IMR-90 (cell line): Measurements from ENCODE around the gene BCL11B. TPM values are rescaled to one million over a fixed set of nuclear protein-coding genes. Genes with fewer than 3 reads are reported as not detected.

ENCODE experiments used
- ATAC-seq: fragments of 200-7000 bp; cut with Tn5 transposase; 2 replicates; pipeline ENCODE4 v1.9.1; 2020; ENCODE audit warnings: low read depth, mild to moderate bottlenecking, moderate library complexity
- BruUV-seq: library from RNA; stranded (reverse); fragments of 400-500 nt; replicated peaks from 2 replicates; lab custom pipeline; 2021; lab: Mats Ljungman, UMichigan
- CTCF ChIA-PET: fragments of 300-600 bp; formaldehyde crosslinking; extraction: SDS; loops from one replicate; lab custom pipeline; 2021; ENCODE audit warnings: antibody characterized with exemption; lab: Yijun Ruan, JAX
- POLR2A ChIA-PET: fragments of 300-600 bp; sonication (Branson Sonifier 250); formaldehyde crosslinking; loops from one replicate; lab custom pipeline; 2022; ENCODE audit warnings: antibody characterized with exemption; ENCODE audit not compliant: unreplicated experiment; lab: Charles Lee
- DNase-seq: peaks from one replicate; pipeline ENCODE4 v3.0.0; 2013
- H2AFZ ChIP-seq: replicated peaks from 2 replicates; pipeline ENCODE3; 2013; ENCODE audit warnings: low read length, mild to moderate bottlenecking; ENCODE audit not compliant: poor library complexity
- H2AK5ac ChIP-seq: 2 replicates; pipeline ENCODE4 v1.6.1; 2013; ENCODE audit warnings: low read depth, low read length, inconsistent platforms
- H2AK9ac ChIP-seq: replicated peaks from 2 replicates; pipeline ENCODE3; 2013; ENCODE audit warnings: mild to moderate bottlenecking, low read depth, low read length, moderate library complexity; ENCODE audit not compliant: poor library complexity
- H2BK120ac ChIP-seq: 2 replicates; pipeline ENCODE4 v1.6.1; 2013; ENCODE audit warnings: low read depth, low read length, inconsistent platforms
- H2BK15ac ChIP-seq: 3 replicates; pipeline ENCODE4 v1.6.1; 2013; ENCODE audit warnings: low read depth, low read length, inconsistent platforms
- H2BK20ac ChIP-seq: 2 replicates; pipeline ENCODE4 v1.6.1; 2013; ENCODE audit warnings: low read depth, mild to moderate bottlenecking, inconsistent platforms, low read length, moderate library complexity
- H2BK5ac ChIP-seq: 2 replicates; pipeline ENCODE4 v1.6.1; 2013; ENCODE audit warnings: mild to moderate bottlenecking, low read depth, low read length, inconsistent platforms; ENCODE audit not compliant: poor library complexity, severe bottlenecking
- H3K14ac ChIP-seq: replicated peaks from 2 replicates; pipeline ENCODE4 v1.6.1; 2013; ENCODE audit warnings: low read depth, low read length, inconsistent platforms
- H3K18ac ChIP-seq: 2 replicates; pipeline ENCODE4 v1.6.1; 2013; ENCODE audit warnings: low read depth, low read length, control low read depth
- H3K23ac ChIP-seq: 2 replicates; pipeline ENCODE4 v1.6.1; 2013; ENCODE audit warnings: low read depth, low read length, inconsistent platforms
- H3K27ac ChIP-seq: 2 replicates; pipeline ENCODE4 v1.5.1; 2013; ENCODE audit warnings: mild to moderate bottlenecking, control low read depth, low read length; ENCODE audit not compliant: insufficient read depth
- H3K27me3 ChIP-seq: 2 replicates; pipeline ENCODE4 v1.6.1; 2013; ENCODE audit warnings: low read length; ENCODE audit not compliant: control insufficient read depth, insufficient read depth
- H3K36me3 ChIP-seq: 2 replicates; pipeline ENCODE4 v1.6.1; 2013; ENCODE audit warnings: low read length, mixed read lengths; ENCODE audit not compliant: control insufficient read depth, insufficient read depth
- H3K4ac ChIP-seq: 2 replicates; pipeline ENCODE4 v1.6.1; 2013; ENCODE audit warnings: low read depth, low read length, inconsistent platforms
- H3K4me1 ChIP-seq: 2 replicates; pipeline ENCODE4 v1.6.1; 2013; ENCODE audit warnings: low read length, mixed read lengths; ENCODE audit not compliant: control insufficient read depth, insufficient read depth
- H3K4me2 ChIP-seq: 2 replicates; pipeline ENCODE4 v1.6.1; 2013; ENCODE audit warnings: low read depth, mild to moderate bottlenecking, control low read depth, low read length, moderate library complexity
- H3K4me3 ChIP-seq: 2 replicates; pipeline ENCODE4 v1.5.1; 2013; ENCODE audit warnings: low read depth, mild to moderate bottlenecking, control low read depth, low read length, moderate library complexity; ENCODE audit not compliant: insufficient read depth
- H3K56ac ChIP-seq: 2 replicates; pipeline ENCODE4 v1.6.1; 2013; ENCODE audit warnings: low read length, inconsistent platforms; ENCODE audit not compliant: insufficient read depth; ENCODE audit errors: extremely low read depth
- H3K79me1 ChIP-seq, 2 experiments: 2 replicates each; pipeline ENCODE4 v1.6.1; 2013; ENCODE audit warnings: low read length in 2 of 2, inconsistent platforms in 1 of 2, low read depth in 1 of 2
- H3K9ac ChIP-seq: 2 replicates; pipeline ENCODE4 v1.6.1; 2013; ENCODE audit warnings: low read depth, low read length, control low read depth
- H3K9me1 ChIP-seq: 2 replicates; pipeline ENCODE4 v1.6.1; 2013; ENCODE audit warnings: low read length, inconsistent platforms; ENCODE audit not compliant: insufficient read depth
- H3K9me3 ChIP-seq: 2 replicates; pipeline ENCODE4 v1.6.1; 2013; ENCODE audit warnings: low read length; ENCODE audit not compliant: control insufficient read depth, insufficient read depth
- H4K20me1 ChIP-seq: 2 replicates; pipeline ENCODE4 v1.6.1; 2013; ENCODE audit warnings: low read length, inconsistent platforms; ENCODE audit not compliant: insufficient read depth
- H4K5ac ChIP-seq: 2 replicates; pipeline ENCODE4 v1.6.1; 2013; ENCODE audit warnings: mild to moderate bottlenecking, low read depth, low read length, control low read depth
- H4K8ac ChIP-seq, 2 experiments: 2 replicates each; pipeline ENCODE4 v1.6.1; 2013; ENCODE audit warnings: low read depth in 2 of 2, low read length in 2 of 2, control low read depth in 1 of 2, inconsistent platforms in 1 of 2
- H4K91ac ChIP-seq: 2 replicates; pipeline ENCODE4 v1.6.1; 2013; ENCODE audit warnings: low read depth, low read length, inconsistent platforms; ENCODE audit not compliant: insufficient read depth
- MAFK ChIP-seq: IDR thresholded peaks from 2 replicates; pipeline ENCODE4 v1.6.1; 2012; ENCODE audit warnings: low read depth, low read length, improper control_type of control experiment
- POLR2A ChIP-seq: IDR thresholded peaks from 2 replicates; pipeline ENCODE4 v1.6.1; 2012; ENCODE audit warnings: mild to moderate bottlenecking, low read depth, low read length
- RAD21 ChIP-seq: IDR thresholded peaks from 2 replicates; pipeline ENCODE4 v1.6.1; 2012; ENCODE audit warnings: low read length, improper control_type of control experiment
- RFX5 ChIP-seq: IDR thresholded peaks from 2 replicates; pipeline ENCODE4 v1.8.0; 2012; ENCODE audit warnings: low read depth, mild to moderate bottlenecking, low read length, moderate library complexity
- WGBS, 2 experiments: methylation state at CpG; one replicate each; pipeline versions ENCODE4 v1.1.5 to v1.1.7; 2013; ENCODE audit warnings: missing lambda C conversion rate in 2 of 2; ENCODE audit not compliant: insufficient read length in 1 of 2; ENCODE audit errors: extremely low coverage in 2 of 2; 5-methylcytosine and 5-hydroxymethylcytosine counted together
- dilution Hi-C: fragments of 300-500 bp; cut with HindIII; formaldehyde crosslinking; loops from one replicate; pipeline ENCODE4 v1.14.3; 2018; ENCODE audit warnings: low sequenced_read_pairs; ENCODE audit not compliant: unreplicated experiment
- in situ Hi-C: fragments of 300-500 bp; cut with MboI; formaldehyde crosslinking; loops from 3 replicates; pipeline ENCODE4 v1.14.3; 2019; ENCODE audit warnings: low sequenced_read_pairs, inconsistent platforms, mixed read lengths
- intact Hi-C: fragments of 100-400 bp; cut with micrococcal nuclease; formaldehyde crosslinking; loops from 2 replicates; pipeline ENCODE4 v1.10.0; 2022
- polyA plus RNA-seq, 3 experiments: library from polyadenylated mRNA; depleted of rRNA; stranded (reverse); fragments of >200 nt; gene quantifications; 2 replicates each; pipeline ENCODE4 v1.2.3, GENCODE V29; 2012; ENCODE audit warnings: low replicate concordance in 1 of 3
- total RNA-seq: library from RNA; depleted of rRNA; stranded (reverse); fragments of >200 nt; gene quantifications from 2 replicates; pipeline ENCODE4 v1.2.3, GENCODE V29; 2012

BCL11B gene
- total and polyA plus RNA-seq, 2 of the 4 experiments (the other 2 are of a cell fraction): under 0.01 TPM; not detected in 1

DNA sequence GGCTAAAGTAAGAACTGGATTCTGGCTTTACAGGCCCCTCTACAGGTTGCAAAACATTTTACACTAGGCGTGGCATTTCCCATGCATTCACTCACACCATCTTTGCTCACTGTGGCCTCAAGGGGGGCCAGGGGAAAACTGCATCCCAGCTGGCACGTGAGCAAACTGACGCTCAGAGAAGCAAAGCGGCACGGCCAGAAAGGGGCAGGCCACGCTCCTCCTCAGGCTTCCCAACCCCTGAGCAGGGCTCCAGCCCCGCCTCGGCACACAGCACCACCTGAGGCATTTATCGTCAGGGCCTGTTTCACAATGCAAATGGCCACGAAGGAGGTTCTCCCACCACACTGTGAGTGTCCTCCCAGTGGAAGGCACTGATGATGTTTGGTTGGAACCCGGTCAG, 90.8 kb downstream of the BCL11B start:
- no peak overlapping the region for H2BK15ac ChIP-seq
- ATAC-seq: no peak
- no peak overlapping the region for H2BK5ac ChIP-seq
- no peak overlapping the region for H3K56ac ChIP-seq
- H3K4me2 ChIP-seq: no peak overlapping the region
- H2AFZ ChIP-seq: no peak overlapping the region
- H4K8ac ChIP-seq: no peak overlapping the region
- dilution Hi-C loops (no loop called here), in situ Hi-C loops (no loop called here), intact Hi-C loops (no loop called here)
- no peaks in the 10 kb centered on the region for H3K79me1 ChIP-seq
- H3K4ac ChIP-seq: no peak overlapping the region
- H3K9me1 ChIP-seq: no peaks in the 10 kb centered on the region
- no TSS peak for BruUV-seq
- no peak for TF ChIP-seq RAD21
- TF ChIP-seq MAFK: no peak
- TF ChIP-seq POLR2A: no peak
- no peak for TF ChIP-seq RFX5
- no peak overlapping the region for H4K5ac ChIP-seq
- no peaks in the 10 kb centered on the region for H3K4me1 ChIP-seq
- H3K9ac ChIP-seq: no peak overlapping the region
- no peak overlapping the region for H2BK20ac ChIP-seq
- no CpG with 5 or more reads among the region's 11 CpGs for WGBS, 2 experiments
- H3K14ac ChIP-seq: no peak overlapping the region
- no peak overlapping the region for H2BK120ac ChIP-seq
- no peak overlapping the region for H2AK5ac ChIP-seq
- H2AK9ac ChIP-seq: no peak overlapping the region
- no peak for DNase-seq
- POLR2A ChIA-PET: no interaction called here
- no peak overlapping the region for H4K91ac ChIP-seq
- no peak overlapping the region for H3K27ac ChIP-seq
- H3K4me3 ChIP-seq: no peak overlapping the region
- no peak overlapping the region for H3K18ac ChIP-seq
- H3K23ac ChIP-seq: no peak overlapping the region
- H4K20me1 ChIP-seq: no peaks in the 10 kb centered on the region
- CTCF ChIA-PET: no interaction called here
- H3K36me3 ChIP-seq: no peaks in the 10 kb centered on the region
- H3K9me3 ChIP-seq: peaks cover 47% of the 10 kb centered on the region
- H3K27me3 ChIP-seq: no peaks in the 10 kb centered on the region
